Endothelial cell of umbilical vein (primary cell): Measurements from ENCODE around the gene SRD5A1. TPM values are rescaled to one million over a fixed set of nuclear protein-coding genes. Genes with fewer than 3 reads are reported as not detected.

Experiments used
- BruUV-seq: library from RNA; stranded (reverse); fragments of 400-500 nt; replicated peaks from 2 replicates; lab custom pipeline; 2021; lab: Mats Ljungman, UMichigan
- CTCF ChIA-PET: fragments of 300-600, 350-600 bp; sonication (Branson Sonifier 250); formaldehyde crosslinking; loops from one replicate; lab custom pipeline; 2021; ENCODE audit warnings: antibody characterized with exemption, inconsistent platforms; lab: Charles Lee
- POLR2A ChIA-PET: fragments of 300-600, 350-600 bp; sonication (Branson Sonifier 250); formaldehyde crosslinking; loops from one replicate; lab custom pipeline; 2021; ENCODE audit warnings: antibody characterized with exemption, inconsistent platforms; lab: Charles Lee
- DNase-seq: peaks from one replicate; pipeline ENCODE4 v3.0.0-alpha.2; 2011; ENCODE audit warnings: low read depth, low spot score
- FAIRE-seq: peaks from 2 replicates; lab custom pipeline; 2011; peaks lifted over from hg19 to GRCh38; lab: Jason Lieb, UNC
- H2AFZ ChIP-seq: 2 replicates; pipeline ENCODE4 v1.6.0; 2012; ENCODE audit warnings: low read depth, low read length, control low read depth, inconsistent platforms
- H3K27ac ChIP-seq: 2 replicates; pipeline ENCODE4 v1.5.1; 2011; ENCODE audit warnings: low read depth, mild to moderate bottlenecking, control low read depth, low read length, moderate library complexity; ENCODE audit not compliant: insufficient read depth
- H3K27me3 ChIP-seq, 2 experiments: 2 replicates each; pipeline versions ENCODE4 v1.6.0 to v1.6.1; 2011; ENCODE audit warnings: low read length in 2 of 2, mixed read lengths in 1 of 2; ENCODE audit not compliant: control insufficient read depth in 2 of 2, insufficient read depth in 2 of 2
- H3K36me3 ChIP-seq, 2 experiments: 2 replicates in 1 of 2; 3 replicates in 1 of 2; pipeline ENCODE4 v1.5.1; 2011; ENCODE audit warnings: low read length in 2 of 2, mild to moderate bottlenecking in 1 of 2, moderate library complexity in 1 of 2; ENCODE audit not compliant: control insufficient read depth in 2 of 2, insufficient read depth in 2 of 2; ENCODE audit errors: extremely low read depth in 1 of 2
- H3K4me1 ChIP-seq: 3 replicates; pipeline ENCODE4 v1.5.1; 2011; ENCODE audit warnings: mild to moderate bottlenecking, low read length; ENCODE audit not compliant: control insufficient read depth, insufficient read depth; ENCODE audit errors: extremely low read depth
- H3K4me2 ChIP-seq: 2 replicates; pipeline ENCODE4 v1.6.1; 2011; ENCODE audit warnings: low read length, control low read depth, mixed read lengths; ENCODE audit not compliant: insufficient read depth
- H3K4me3 ChIP-seq, 3 experiments: fragments of 200-600 bp in 1 of 3; sonication (generic), shearing (Covaris generic) in 1 of 3; replicated peaks in 1 of 3; 2 replicates each; pipeline ENCODE4 v1.5.1; 2011 to 2016; ENCODE audit warnings: control low read depth in 3 of 3, low read length in 3 of 3, mild to moderate bottlenecking in 2 of 3, inconsistent platforms in 1 of 3, low read depth in 1 of 3, moderate library complexity in 1 of 3; ENCODE audit not compliant: insufficient read depth in 1 of 3
- H3K79me2 ChIP-seq: 2 replicates; pipeline ENCODE4 v1.6.0; 2012; ENCODE audit warnings: low read length, inconsistent platforms; ENCODE audit not compliant: control insufficient read depth, insufficient read depth
- H3K9ac ChIP-seq: replicated peaks from 2 replicates; pipeline ENCODE3; 2011; ENCODE audit warnings: low read length, control low read depth; ENCODE audit not compliant: insufficient read depth; ENCODE audit errors: extremely low read depth
- H3K9me1 ChIP-seq: replicated peaks from 3 replicates; pipeline ENCODE4 v1.6.0; 2011; ENCODE audit warnings: mild to moderate bottlenecking, low read length; ENCODE audit not compliant: control insufficient read depth, insufficient read depth; ENCODE audit errors: extremely low read depth
- H3K9me3 ChIP-seq: replicated peaks from 2 replicates; pipeline ENCODE4 v1.5.1; 2012; ENCODE audit warnings: low read length, inconsistent platforms; ENCODE audit not compliant: control insufficient read depth, insufficient read depth
- H4K20me1 ChIP-seq: replicated peaks from 2 replicates; pipeline ENCODE3; 2011; ENCODE audit warnings: mild to moderate bottlenecking, low read length; ENCODE audit not compliant: control insufficient read depth, insufficient read depth; ENCODE audit errors: extremely low read depth
- CTCF ChIP-seq, 2 donors: IDR thresholded peaks; 1 replicate in 1 of 2; 2 replicates in 1 of 2; pipeline ENCODE4 v1.5.1; 2011; ENCODE audit warnings: low read length in 2 of 2, mild to moderate bottlenecking in 2 of 2, moderate library complexity in 2 of 2, control low read depth in 1 of 2, inconsistent platforms in 1 of 2, low read depth in 1 of 2; ENCODE audit not compliant: insufficient read depth in 1 of 2; ENCODE audit errors: extremely low read depth in 1 of 2
- EZH2 ChIP-seq: IDR thresholded peaks from 2 replicates; pipeline ENCODE4 v1.6.1; 2012; ENCODE audit warnings: borderline replicate concordance, low read depth, mild to moderate bottlenecking, moderate library complexity, low read length, inconsistent platforms; ENCODE audit not compliant: severe bottlenecking
- FOS ChIP-seq: IDR thresholded peaks from 2 replicates; pipeline ENCODE4 v1.6.1; 2011; ENCODE audit warnings: mild to moderate bottlenecking, low read length, moderate library complexity, borderline replicate concordance; ENCODE audit not compliant: insufficient read depth
- GATA2 ChIP-seq: IDR thresholded peaks from 2 replicates; pipeline ENCODE4 v1.7.0; 2011; ENCODE audit warnings: low read depth, mild to moderate bottlenecking, moderate library complexity, mixed read lengths, low read length; ENCODE audit not compliant: insufficient read length, insufficient read depth
- JUN ChIP-seq: IDR thresholded peaks from 2 replicates; pipeline ENCODE4 v1.6.1; 2011; ENCODE audit warnings: borderline replicate concordance, low read depth; ENCODE audit not compliant: insufficient read length, insufficient read depth
- MAX ChIP-seq: IDR thresholded peaks from 2 replicates; pipeline ENCODE4 v1.6.1; 2011; ENCODE audit not compliant: insufficient read depth, insufficient read length
- MYC ChIP-seq: IDR thresholded peaks from one replicate; pipeline ENCODE4 v1.6.1; 2011; ENCODE audit warnings: mild to moderate bottlenecking, low read depth, low read length
- POLR2A ChIP-seq: IDR thresholded peaks from 2 replicates; pipeline ENCODE4 v1.6.1; 2012; ENCODE audit warnings: low read depth, mild to moderate bottlenecking, control low read depth, low read length
- POLR2AphosphoS5 ChIP-seq: IDR thresholded peaks from 2 replicates; pipeline ENCODE4 v1.6.1; 2012; ENCODE audit warnings: low read depth, mild to moderate bottlenecking, control low read depth, low read length, moderate library complexity; ENCODE audit not compliant: insufficient read depth
- dilution Hi-C: fragments of 300-500 bp; cut with MboI; formaldehyde crosslinking; loops from one replicate; pipeline ENCODE4 v1.15.0; 2019; ENCODE audit warnings: low sequenced_read_pairs; ENCODE audit not compliant: extremely low pct_ligation_motif_present
- intact Hi-C: fragments of 100-400 bp; cut with micrococcal nuclease; formaldehyde crosslinking; loops from one replicate; pipeline ENCODE4 v1.10.0; 2022
- polyA plus RNA-seq, 4 experiments: library from polyadenylated mRNA; depleted of rRNA in 3 of 4; stranded (reverse) in 3 of 4; unstranded in 1 of 4; fragments of >200 nt; gene quantifications; 2 replicates each; pipeline versions ENCODE4 v1.2.1 to v1.2.3, GENCODE V29; 2011 to 2012; ENCODE audit warnings: missing spikeins in 1 of 4
- total RNA-seq: library from RNA; stranded (reverse); gene quantifications from 2 replicates; pipeline ENCODE4 v1.2.3, GENCODE V29; 2021

Gene SRD5A1
- total and polyA plus RNA-seq, 2 donors (not counting 3 experiments of a cell fraction or from before 2014, with no cell fraction given) = 11.6 to 14.8 TPM

- Histone ChIP-seq H3K9me3 (no peaks in the 10 kb centered on the region), H3K4me1 (peaks cover 25% of the 10 kb centered on the region), H3K36me3 (no peaks in the 10 kb centered on the region), H2AFZ (peak overlapping the region; percentile 93), H3K9ac (peak overlapping the region; percentile 36), H3K4me3 (peak overlapping the region; percentile 44 to 74 (median 65)), H3K27ac (peak overlapping the region; percentile 65), H4K20me1 (no peaks in the 10 kb centered on the region), H3K9me1 (no peaks in the 10 kb centered on the region), H3K79me2 (peaks cover 37% of the 10 kb centered on the region), H3K4me2 (peak overlapping the region; percentile 75), H3K27me3 (no peaks in the 10 kb centered on the region)
- FAIRE-seq = peak; percentile 91
- dilution Hi-C loops (no loop called here), intact Hi-C loops (loop anchor here (1.0 to 2.0 kb wide), 6 partner anchors 8 to 1290 kb away; partner anchors contain the start of genes ICE1, NSUN2 and SRD5A1)
- ChIA-PET CTCF (interaction anchor here (0.6 to 2.5 kb wide), 7 partner anchors 16 to 80 kb away, joined by 3 to 14 read pairs (median 4); partner anchors contain the start of genes NSUN2 and SRD5A1), POLR2A (interaction anchor here (1.0 to 1.8 kb wide), 4 partner anchors 8 to 80 kb away, joined by 3 to 7 read pairs (median 5); partner anchors contain the start of genes NSUN2 and SRD5A1)
- TF ChIP-seq FOS (no peak), POLR2A (peak; percentile 83), GATA2 (no peak), EZH2 (no peak), CTCF (IDR thresholded peaks at IDR 0.05; ENCODE audit: extremely low read depth in 1 of 2, insufficient read depth in 1 of 2, low read depth in 1 of 2, low read length in 2 of 2) (no peak), POLR2AphosphoS5 (peak; percentile 72), MAX (peak; percentile 53), JUN (no peak), MYC (peak; percentile 75)
- DNase-seq = peak; percentile 98
- no TSS peak for BruUV-seq
These were observed 79.5 kb downstream of the SRD5A1 start for GRCh38 chr5:6712577-6713273.
